SW 1271 (cell line): ENCODE results near the gene CEMIP.

Source experiments
- DNase-seq, 2 experiments: peaks; one replicate each; lab custom pipeline; 2025; lab: John Stamatoyannopoulos, UW

The CEMIP gene

DNA sequence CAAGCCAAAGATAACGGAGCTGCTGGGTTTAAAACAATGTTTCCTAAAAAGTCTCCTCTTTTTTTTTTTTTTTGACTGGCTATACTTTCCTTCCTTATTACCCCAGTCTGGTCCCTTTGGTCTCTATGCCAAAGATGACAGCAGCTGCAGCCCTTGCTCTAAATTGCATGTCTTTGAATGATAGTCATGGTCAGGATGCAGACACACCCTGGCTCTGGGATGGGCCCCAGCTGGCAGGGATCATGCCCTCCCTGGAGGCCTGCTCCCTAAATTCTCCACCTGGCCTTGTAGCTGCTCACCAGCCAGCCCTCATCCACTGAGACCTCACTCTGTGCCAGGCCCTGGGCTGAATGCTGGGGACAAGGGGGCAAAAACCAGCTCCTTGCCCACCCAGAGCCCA is 114.6 kb downstream of the CEMIP start:
- no peak for DNase-seq

DNA sequence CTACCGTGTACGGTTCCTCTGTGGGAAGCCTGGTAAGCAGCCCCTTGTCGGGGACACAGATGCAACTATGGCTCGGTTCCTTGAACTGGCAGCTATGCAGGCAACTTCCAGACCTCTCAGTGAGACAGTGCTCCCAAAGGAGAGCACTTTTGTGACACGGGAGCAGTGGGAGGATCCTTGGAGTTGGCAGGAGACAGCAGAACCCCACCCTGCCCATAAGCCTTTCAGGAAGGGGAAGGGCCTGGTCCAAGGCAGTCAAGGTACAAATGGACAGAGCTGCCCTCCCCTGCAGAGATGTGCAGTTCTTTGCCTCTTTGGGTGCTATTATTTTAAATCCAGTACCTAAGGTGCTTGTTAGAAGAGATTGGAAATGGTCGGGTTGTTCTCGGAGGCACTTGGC is 115.9 kb downstream of the CEMIP start:
- DNase-seq = no peak

GRCh38 chr15:80895965-80896364 is 116.8 kb downstream of the CEMIP start:
- no peak for DNase-seq

DNA sequence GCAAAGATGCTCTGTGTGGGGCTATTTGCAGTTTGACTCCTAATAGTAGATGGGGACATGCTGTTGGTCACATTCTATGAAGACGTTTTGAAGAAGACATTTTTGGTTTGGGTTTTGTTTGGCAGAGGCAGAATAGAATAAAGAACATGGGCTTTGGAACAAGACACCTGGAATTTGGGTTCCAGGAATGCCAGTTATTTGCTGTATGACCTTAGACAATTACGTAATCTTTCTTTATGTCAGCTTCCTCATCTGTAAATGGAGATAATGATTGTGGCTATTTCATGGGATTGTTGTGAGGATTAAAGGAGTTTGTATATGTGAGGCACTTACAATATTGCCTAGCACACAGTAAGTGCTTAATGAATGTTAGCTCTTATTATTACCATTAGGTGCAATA is 118.9 kb downstream of the CEMIP start:
- no peak for DNase-seq

DNA sequence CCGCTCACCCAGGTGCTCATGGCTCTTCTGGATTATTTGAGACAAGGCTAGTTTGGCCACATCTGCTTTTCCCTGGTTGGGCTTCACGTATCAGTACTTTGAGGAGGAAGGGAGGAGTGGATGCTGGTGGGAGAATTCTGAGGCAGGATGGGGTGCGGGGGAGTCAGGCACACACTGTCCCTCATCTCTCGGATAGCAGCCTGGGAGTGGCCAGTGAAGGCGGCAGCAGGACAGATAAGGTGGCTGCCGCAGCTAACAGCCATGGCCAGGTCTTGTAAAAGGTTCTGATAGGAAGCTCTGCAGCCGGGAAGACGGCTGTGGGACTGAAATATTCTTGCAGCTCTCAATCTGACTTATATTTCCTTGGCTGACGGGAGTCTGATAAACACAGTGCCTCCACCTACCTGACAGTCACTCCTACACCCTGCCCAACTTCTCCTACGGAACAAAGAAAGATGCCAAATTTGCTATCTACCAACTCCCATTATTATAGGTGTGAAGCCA is 123.2 kb downstream of the CEMIP start:
- DNase-seq = no peak

DNA sequence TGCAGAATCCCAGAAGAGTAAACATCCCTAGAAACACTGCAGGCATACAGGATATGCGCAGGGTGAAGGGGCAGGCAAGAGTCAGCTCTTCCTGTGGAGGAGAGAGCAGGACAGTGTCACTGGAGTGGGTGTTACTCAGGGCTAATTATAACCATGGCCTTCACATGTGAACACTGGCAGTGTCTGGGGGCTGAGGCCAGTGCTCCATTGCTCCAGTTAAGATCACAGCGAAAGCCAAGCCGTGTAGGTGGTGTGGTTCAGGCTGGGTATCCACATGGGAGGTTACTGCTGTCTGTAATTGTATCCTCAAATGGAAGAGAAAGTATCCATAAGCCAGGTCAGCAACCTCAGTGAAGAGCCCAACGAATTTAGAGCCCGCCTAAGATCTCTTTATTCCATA is 125.8 kb downstream of the CEMIP start:
- DNase-seq = no peak

DNA sequence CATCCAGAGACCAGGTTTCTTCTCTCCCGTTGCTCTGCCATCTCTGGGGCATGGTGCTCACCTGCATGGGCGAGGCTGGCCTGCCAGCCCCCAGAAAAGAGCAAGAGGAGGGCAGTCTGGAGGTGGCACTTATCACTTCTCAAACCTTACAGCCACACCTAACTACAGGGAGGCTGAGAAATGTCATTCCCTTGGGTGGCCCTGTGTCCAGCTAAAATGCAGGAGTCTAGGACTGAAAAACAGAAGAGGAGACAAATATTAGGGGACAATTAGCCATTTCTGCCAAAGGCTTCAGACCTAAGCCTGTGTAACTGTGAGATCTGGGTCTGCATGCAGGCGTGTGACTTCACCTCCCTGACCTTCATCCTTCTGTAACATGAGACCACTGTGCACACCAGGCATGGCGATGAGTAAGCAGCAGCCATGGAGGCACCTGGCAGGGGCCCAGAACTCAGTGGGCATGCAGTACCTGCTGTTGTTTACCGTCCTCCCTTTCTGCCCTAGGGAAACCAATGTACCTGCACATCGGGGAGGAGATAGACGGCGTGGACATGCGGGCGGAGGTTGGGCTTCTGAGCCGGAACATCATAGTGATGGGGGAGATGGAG is 127.1 kb downstream of the CEMIP start:
- DNase-seq = no peak

DNA sequence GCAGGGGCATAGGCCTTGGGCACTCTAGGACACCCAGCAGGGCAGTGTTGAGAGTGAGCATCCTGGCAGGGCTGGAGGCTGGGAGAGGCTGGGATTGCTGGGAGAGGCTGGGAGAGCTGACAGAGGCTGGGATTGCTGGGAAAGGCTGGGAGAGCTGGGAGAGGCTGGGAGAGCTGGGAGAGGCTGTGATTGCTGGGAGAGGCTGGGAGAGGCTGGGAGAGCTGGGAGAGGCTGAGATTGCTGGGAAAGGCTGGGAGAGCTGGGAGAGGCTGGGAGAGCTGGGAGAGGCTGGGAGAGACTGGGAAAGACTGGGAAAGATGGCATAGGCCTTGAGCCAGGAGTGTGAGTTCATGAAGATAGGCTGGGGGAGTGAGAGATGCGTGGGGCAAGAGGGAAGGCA is 132.7 kb downstream of the CEMIP start:
- DNase-seq = no peak

DNA sequence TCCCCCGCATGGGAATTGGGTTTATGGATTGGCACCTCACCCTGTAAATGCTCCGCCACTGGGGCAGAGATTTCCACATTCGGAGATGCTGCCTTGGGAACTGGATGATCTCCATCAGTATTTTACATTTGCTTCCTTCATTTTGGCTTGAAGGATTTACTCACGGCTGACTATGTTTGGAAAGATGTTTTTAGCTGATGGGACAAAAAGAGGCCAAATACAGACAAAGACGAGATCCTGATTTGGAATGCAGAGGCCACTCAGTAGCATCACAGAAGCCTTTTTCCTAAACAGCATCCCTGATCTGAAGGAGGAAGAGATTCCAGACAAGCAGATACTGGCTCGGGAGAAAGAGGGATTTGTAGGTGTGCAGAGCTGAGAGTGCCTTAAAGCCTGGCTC is 133.5 kb downstream of the CEMIP start:
- no peak for DNase-seq

GRCh38 chr15:80913541-80913940 is 134.4 kb downstream of the CEMIP start:
- DNase-seq = no peak

DNA sequence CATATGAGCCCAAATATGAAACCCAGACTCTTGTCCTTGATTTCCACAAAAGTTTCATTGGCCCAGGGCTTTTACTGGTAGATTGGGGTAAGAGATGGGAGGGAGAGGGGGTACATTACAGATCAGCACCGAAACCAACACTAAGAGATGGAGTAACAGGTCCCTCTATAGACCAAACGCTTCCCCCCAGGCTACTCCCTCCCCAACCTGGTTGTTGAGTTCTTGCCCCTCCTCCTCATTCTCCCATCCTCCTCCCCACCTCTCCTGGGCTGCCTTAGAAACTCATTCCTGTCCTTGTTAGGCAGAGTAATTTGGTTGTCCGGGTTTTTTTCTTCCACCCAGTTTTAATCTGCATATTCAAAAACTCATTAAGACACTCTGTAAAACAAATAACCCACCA is 136.3 kb downstream of the CEMIP start:
- DNase-seq = no peak

GRCh38 chr15:80916056-80916455 is 136.9 kb downstream of the CEMIP start:
- no peak for DNase-seq

GRCh38 chr15:80918196-80918783 is 139.1 kb downstream of the CEMIP start:
- no peak for DNase-seq

- DNase-seq = no peak
Observed at GRCh38 chr15:80920271-80920699, 141.1 kb downstream of the CEMIP start.

DNA sequence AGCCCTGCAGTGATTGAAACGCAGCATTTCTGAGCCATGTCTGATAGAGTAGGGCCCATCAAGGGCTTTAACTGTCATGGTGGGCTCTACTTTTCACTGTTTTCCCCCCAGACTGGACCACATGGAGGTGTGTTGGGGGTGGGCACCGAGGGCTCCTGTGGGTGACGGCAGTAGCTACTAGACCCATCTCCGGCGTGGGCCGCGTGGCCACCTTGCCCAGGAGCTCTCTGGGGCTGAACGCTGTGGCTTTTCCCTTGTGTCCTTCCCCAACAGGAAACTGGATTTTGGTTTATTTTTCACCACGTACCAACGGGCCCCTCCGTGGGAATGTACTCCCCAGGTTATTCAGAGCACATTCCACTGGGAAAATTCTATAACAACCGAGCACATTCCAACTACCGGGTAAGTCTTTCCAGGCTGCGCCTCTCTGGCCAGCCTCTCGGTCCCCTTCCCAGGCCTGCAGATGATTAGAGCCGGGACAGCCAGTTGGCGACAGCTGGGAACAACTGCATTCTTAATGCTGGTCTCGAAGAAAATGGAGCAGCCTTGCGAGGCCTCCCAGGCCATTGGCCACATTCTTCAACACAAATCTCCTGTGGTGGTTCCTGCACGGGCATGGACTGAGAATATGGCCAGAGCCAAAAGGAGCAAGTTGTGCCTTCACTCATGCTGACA is 142.7 kb downstream of the CEMIP start:
- no peak for DNase-seq

GRCh38 chr15:80923668-80924067 is 144.5 kb downstream of the CEMIP start:
- DNase-seq = no peak

- no peak for DNase-seq
Observed at GRCh38 chr15:80924278-80924677, 145.1 kb downstream of the CEMIP start.

- DNase-seq = no peak
Observed at GRCh38 chr15:80925597-80926059, 146.5 kb downstream of the CEMIP start.

DNA sequence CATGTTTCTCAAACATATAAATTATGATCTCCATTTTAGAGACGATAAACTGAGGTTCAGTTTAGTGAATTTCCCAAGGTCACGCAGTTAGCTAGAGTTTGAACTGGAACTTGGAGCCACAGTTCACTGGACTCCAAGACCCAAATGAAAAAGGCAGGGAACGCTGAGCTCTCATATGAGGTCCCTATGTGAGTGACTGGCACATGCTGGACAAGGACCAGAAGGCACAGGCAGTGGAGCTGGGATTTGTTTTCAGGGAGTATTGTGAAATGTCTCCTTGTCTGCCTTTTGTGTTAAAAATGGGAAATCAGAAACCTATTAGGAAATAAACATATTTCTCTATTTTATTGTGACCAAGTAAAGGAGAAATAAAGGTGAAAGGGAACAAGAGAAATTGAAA is 147.0 kb downstream of the CEMIP start:
- DNase-seq = no peak

DNA sequence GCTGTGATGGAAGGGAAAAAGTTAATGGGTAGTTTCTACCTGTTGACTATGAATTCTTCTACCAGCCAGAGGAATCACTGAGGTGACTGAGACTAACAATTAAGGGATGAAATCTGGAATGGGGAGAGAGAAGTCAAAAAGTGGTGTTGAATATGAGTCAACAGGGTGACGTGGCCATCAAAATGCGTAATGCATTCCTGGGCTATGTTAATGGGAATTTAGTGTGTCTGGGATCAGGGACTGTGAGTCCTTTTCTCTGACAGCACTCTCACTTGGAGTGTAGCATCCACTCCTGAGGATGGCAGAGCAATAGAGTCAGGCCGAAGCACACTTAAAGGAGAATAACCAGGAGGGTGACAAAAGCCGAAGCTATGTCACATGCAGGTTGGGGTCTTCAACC is 150.1 kb downstream of the CEMIP start:
- no peak for DNase-seq

DNA sequence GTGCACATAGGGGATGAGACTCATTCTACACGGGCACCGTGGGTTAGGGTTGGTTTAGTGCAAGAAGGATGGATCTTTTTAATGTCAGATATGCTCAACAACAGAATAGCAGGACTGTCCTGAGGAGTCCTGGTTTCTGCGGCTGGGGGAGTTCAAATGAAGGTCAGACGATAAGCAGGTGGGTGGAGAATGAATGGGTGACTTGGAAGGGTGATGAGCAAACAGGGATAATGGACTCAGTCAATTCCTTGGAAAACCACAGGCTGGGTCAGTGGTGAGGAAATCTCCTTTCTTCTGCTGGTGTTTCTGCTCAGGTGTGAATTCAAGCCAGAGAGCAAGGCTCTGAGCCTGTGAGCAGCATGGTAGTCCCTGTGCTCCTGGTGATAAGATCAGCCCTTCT is 150.5 kb downstream of the CEMIP start:
- DNase-seq = no peak

DNA sequence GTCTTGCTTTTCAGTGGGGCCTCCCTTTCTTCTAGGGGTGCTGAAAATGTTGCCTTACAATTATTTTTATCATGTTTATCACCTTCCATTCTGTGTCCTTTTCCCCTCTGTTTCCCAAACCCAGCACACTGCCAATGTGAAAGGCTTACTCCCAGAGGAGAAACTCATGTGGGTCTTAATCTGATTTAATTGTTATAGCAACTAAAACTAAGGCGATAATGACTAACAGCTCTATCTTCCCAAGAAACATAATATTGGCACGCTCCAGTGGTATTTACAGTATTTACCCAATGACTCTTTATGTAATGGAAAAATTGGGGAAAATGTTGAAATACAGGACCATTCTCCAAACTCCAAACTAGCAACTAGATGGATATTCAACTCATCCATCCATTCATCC is 152.0 kb downstream of the CEMIP start:
- DNase-seq = no peak

DNA sequence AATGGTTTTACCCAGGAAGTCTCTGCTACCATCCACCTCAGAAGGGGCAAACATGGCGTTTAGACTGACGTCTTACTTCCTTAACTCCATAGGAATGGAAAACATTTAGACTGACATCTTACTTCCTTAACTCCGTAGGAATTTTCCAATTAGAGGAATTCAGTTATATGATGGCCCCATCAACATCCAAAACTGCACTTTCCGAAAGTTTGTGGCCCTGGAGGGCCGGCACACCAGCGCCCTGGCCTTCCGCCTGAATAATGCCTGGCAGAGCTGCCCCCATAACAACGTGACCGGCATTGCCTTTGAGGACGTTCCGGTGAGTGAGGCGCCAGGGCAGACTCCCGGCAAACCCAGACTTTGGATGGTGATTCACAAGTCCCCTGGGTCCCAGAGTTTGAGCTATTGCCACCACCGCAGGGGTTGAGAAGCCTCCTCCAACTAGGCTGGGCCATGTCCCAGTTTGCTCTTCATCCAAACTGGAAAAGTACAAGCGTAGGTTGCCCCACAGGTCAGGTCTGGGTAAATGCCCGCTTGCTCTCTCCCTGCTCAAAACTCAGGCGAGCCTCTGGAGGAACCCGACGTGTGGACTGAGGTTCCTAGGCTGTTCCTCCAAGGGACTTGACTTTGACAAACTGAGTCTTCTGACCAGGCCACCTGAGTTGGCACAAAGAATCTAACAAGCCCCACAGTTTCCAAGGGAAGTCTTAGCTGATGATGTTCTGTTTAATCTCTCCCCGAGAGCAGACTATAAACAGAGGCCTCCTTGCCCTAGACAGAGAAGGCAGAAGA is 152.7 kb downstream of the CEMIP start:
- DNase-seq = no peak
